Measurements from ENCODE around the gene RAB20.

DNA sequence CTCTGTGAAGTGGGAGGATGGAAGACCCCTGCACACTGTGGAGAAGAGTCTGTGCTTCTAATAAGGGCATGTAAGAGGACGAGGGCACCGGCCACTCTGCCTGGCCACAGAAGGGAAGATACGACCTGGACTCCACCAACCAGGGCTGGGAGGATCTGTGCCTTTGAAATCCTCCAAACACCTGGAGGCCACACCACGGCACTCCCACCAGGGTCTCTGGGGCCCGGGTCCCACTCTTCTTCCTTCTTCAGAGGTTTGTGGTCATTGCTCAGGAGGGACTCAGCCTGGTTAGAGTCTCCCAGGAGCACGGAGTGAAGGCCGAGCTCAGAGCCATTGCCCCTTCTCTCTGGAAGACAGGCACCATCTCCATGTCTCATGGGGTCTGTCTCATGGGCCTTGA is 42.0 kb downstream of the RAB20 start:
- no peak for TF ChIP-seq POLR2AphosphoS5 (IDR thresholded peaks at IDR 0.05; ENCODE audit: borderline replicate concordance, low read depth, low read length)
- no peak for TF ChIP-seq EZH2 (IDR thresholded peaks at IDR 0.05)
- no peak for TF ChIP-seq FOXP2 (optimal IDR thresholded peaks at IDR 0.05; ENCODE audit: control extremely low read depth, extremely low read length, insufficient read depth)
